ENCODE measurements around the gene CLHC1.

- no peak for TF ChIP-seq CTCF (IDR thresholded peaks at IDR 0.05)
- TF ChIP-seq POLR2AphosphoS5 (IDR thresholded peaks at IDR 0.05): no peak
Observed at GRCh38 chr2:55130849-55131248, 101.2 kb downstream of the CLHC1 start.
